HFFc6 (cell line): ENCODE data around the gene PCDHGC4. TPM values are rescaled to one million over a fixed set of nuclear protein-coding genes. Genes with fewer than 3 reads are reported as not detected.
A peak's percentile ranks its signal among the peaks of the same experiment; 100 is the strongest.

Experiments used
- DNase-seq: peaks from one replicate; pipeline ENCODE4 v3.0.0-alpha.2; 2018
- H3K27ac Mint-ChIP-seq: 2 replicates; pipeline ENCODE4 v1.8.0; 2020; ENCODE audit warnings: mild to moderate bottlenecking, mixed read lengths
- H3K27me3 Mint-ChIP-seq: 2 replicates; pipeline ENCODE4 v1.8.0; 2021; ENCODE audit warnings: mild to moderate bottlenecking, moderate library complexity, mixed read lengths; ENCODE audit not compliant: insufficient read depth
- H3K36me3 Mint-ChIP-seq: 2 replicates; pipeline ENCODE4 v1.8.0; 2021; ENCODE audit warnings: low read depth, mixed read lengths
- H3K4me1 Mint-ChIP-seq: 2 replicates; pipeline ENCODE4 v1.8.0; 2020; ENCODE audit warnings: low read depth, mixed read lengths
- H3K4me3 Mint-ChIP-seq: 2 replicates; pipeline ENCODE4 v1.8.0; 2020; ENCODE audit warnings: mild to moderate bottlenecking, moderate library complexity, mixed read lengths
- H3K9me3 Mint-ChIP-seq: 2 replicates; pipeline ENCODE4 v1.8.0; 2020; ENCODE audit warnings: mild to moderate bottlenecking, mixed read lengths
- total RNA-seq, 6 experiments: library from RNA; stranded (reverse); fragmentation: NEBNext Ultra II Directional; extraction: Animal tissue kit (Norgen Biotek cat#: 25700); gene quantifications; 2 replicates in 1 of 6; 3 replicates in 5 of 6; pipeline ENCODE4 v1.2.3, GENCODE V29; 2021
- TF ChIP-seq, protein P1 (sequence below): fragments of 200-600 bp; sonication (generic); IDR thresholded peaks from 2 replicates; pipeline ENCODE4 v1.5.0; 2021; ENCODE audit warnings: antibody characterized with exemption, mild to moderate bottlenecking

The PCDHGC4 gene
- total RNA-seq, 6 experiments from 2014 or later = 0.34 to 1.4 (median 0.62) TPM

GRCh38 chr5:141527426-141527825 is 42.6 kb downstream of the PCDHGC4 start:
- peaks cover 40% of the 10 kb centered on the region for H3K4me1 Mint-ChIP-seq
- H3K9me3 Mint-ChIP-seq = no peaks in the 10 kb centered on the region
- H3K27me3 Mint-ChIP-seq = peaks cover 2% of the 10 kb centered on the region; the same call in 1 of the 2 replicates
- DNase-seq = no peak
- peaks cover 26% of the 10 kb centered on the region for H3K36me3 Mint-ChIP-seq
- TF ChIP-seq, protein P1, sequence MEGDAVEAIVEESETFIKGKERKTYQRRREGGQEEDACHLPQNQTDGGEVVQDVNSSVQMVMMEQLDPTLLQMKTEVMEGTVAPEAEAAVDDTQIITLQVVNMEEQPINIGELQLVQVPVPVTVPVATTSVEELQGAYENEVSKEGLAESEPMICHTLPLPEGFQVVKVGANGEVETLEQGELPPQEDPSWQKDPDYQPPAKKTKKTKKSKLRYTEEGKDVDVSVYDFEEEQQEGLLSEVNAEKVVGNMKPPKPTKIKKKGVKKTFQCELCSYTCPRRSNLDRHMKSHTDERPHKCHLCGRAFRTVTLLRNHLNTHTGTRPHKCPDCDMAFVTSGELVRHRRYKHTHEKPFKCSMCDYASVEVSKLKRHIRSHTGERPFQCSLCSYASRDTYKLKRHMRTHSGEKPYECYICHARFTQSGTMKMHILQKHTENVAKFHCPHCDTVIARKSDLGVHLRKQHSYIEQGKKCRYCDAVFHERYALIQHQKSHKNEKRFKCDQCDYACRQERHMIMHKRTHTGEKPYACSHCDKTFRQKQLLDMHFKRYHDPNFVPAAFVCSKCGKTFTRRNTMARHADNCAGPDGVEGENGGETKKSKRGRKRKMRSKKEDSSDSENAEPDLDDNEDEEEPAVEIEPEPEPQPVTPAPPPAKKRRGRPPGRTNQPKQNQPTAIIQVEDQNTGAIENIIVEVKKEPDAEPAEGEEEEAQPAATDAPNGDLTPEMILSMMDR = no peak
- H3K27ac Mint-ChIP-seq = no peak overlapping the region; the same call in 1 of the 2 replicates
- H3K4me3 Mint-ChIP-seq = no peak overlapping the region

DNA sequence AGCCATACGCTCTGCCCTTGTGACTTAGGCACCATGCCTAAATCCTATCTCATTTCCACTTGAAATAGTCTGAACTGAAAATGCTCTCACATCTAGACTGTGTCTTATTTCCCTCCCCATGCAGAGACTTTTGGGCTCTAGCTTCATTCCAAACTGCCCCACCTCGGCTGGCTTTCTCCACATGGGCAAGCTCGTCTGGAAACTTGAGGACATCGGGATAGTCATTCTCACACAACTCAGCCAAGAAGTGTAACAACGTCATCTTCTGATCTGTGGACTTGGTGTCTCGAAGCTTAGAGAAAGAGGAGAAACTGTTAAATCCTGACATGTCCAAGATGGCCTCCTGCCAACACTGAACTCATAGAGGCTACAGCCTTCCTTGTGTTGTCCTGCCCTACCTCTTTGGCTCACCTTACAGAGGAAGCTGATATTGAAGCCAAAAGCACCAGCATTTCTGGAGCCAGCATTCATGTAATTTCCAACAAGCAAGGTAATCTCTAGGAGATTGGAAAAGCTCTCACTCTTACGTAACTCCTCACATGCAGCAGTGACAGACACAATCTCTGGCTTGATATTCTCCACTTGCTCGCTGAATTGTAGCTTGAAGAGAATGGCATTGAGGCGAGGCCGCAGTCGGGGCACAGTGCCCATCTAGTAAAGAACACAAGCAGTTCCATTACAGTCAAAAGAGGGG is 43.6 kb downstream of the PCDHGC4 start:
- Mint-ChIP-seq H3K27me3 (peaks cover 2% of the 10 kb centered on the region; the same call in 1 of the 2 replicates), H3K9me3 (no peaks in the 10 kb centered on the region), H3K36me3 (peaks cover 26% of the 10 kb centered on the region), H3K4me3 (peak overlapping the region; percentile 43; the same call in 1 of the 2 replicates), H3K4me1 (peaks cover 30% of the 10 kb centered on the region), H3K27ac (no peak overlapping the region)
- TF ChIP-seq, protein P1 = no peak
- no peak for DNase-seq

DNA sequence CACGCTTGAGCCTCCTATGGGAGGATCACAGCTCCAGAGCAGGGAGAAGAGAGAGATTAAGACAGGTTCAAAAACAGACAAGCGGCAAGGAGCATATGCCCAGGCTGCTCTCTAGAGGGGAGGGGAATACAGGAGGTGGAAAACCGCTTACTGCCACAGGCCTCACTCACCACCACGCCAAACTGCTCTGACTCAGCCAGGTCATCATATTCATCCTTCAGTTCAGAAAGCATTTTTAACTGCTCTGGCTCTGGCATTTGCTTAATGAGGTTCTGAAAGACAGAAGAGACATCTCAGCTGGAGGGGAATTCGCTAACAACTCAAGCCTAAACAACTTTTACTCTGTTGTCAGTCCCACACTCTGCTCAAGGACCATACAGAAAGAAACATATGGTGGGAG is 44.2 kb downstream of the PCDHGC4 start:
- Mint-ChIP-seq H3K4me3 (peak overlapping the region; percentile 43; the same call in 1 of the 2 replicates), H3K27ac (no peak overlapping the region), H3K9me3 (no peaks in the 10 kb centered on the region), H3K4me1 (peaks cover 25% of the 10 kb centered on the region), H3K27me3 (peaks cover 2% of the 10 kb centered on the region; the same call in 1 of the 2 replicates), H3K36me3 (peaks cover 27% of the 10 kb centered on the region)
- TF ChIP-seq, protein P1 = no peak
- DNase-seq = peak; percentile 78

DNA sequence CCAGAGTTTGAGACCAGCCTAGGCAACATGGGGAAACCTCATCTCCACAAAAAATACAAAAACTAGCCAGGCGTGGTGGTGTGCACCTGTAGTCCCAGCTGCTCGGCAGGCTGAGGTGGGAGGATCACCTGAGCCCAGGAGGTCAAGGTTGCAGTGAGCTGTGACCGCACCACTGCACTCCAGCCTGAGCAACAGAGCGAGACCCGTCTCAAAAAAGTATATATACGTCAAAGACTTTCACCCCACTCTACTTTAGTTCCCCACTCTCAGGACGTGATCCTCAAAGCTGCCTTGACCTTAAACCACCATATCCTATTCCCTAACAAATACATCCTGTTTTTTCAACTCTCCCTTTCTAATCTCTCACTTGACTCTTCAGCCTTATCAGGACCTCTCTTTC is 45.0 kb downstream of the PCDHGC4 start:
- no peaks in the 10 kb centered on the region for H3K9me3 Mint-ChIP-seq
- H3K27ac Mint-ChIP-seq = no peak overlapping the region
- peaks cover 25% of the 10 kb centered on the region for H3K4me1 Mint-ChIP-seq
- DNase-seq = no peak
- TF ChIP-seq, protein P1 = no peak
- H3K4me3 Mint-ChIP-seq = no peak overlapping the region
- H3K27me3 Mint-ChIP-seq = peaks cover 2% of the 10 kb centered on the region; the same call in 1 of the 2 replicates
- H3K36me3 Mint-ChIP-seq = peaks cover 29% of the 10 kb centered on the region

DNA sequence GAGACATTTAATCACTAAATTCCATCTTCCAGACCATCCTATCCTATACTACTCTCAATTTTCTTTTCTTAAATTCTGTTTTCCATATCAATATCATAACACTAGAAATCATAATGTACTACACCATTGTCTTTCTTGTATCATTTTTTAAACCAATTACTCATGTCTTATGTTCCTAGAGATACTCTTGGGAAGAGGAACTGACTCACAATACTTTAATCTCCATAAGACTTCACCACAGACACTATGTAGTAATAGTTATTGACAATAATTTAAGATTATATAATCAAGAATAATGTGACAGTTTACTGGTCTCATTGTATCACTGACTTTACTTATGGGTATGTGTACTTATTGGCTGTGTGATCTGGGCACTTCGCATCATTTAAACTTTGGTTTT is 47.9 kb downstream of the PCDHGC4 start:
- peaks cover 16% of the 10 kb centered on the region for H3K4me1 Mint-ChIP-seq
- H3K9me3 Mint-ChIP-seq = no peaks in the 10 kb centered on the region
- no peak overlapping the region for H3K4me3 Mint-ChIP-seq
- DNase-seq = no peak
- peaks cover 3% of the 10 kb centered on the region for H3K27me3 Mint-ChIP-seq
- TF ChIP-seq, protein P1 = no peak
- peaks cover 20% of the 10 kb centered on the region for H3K36me3 Mint-ChIP-seq
- no peak overlapping the region for H3K27ac Mint-ChIP-seq
